ENCODE results near the gene SLC7A1. TPM values are rescaled to one million over a fixed set of nuclear protein-coding genes. Genes with fewer than 3 reads are reported as not detected.

SLC7A1 gene
- total RNA-seq, 1 donor from 2014 or later = 115 TPM

DNA sequence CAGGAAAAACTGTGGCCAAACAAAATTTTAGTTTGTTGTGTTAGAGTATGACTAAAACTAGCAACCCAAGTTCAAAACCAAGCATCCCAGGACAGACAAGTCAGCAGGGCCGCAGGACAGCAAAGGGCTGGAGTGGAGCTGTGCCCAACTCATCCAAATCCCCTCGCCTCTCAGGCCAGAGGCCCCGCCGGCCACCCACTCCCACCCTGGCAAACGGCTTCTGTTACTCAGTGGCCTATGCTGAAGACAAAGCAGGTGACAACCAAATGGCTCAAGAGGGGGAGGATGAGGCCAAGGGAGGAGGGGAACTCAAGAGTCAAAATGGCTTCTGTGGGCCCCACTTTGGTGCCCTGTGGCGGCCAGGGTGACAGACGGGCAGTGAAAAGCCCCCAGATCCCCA, 69.7 kb downstream of the SLC7A1 start:
- Histone ChIP-seq H3K27ac (ENCODE audit: low read depth, low read length) (no peak overlapping the region), H3K4me2 (ENCODE audit: low read length) (no peak overlapping the region), H2AFZ (ENCODE audit: low read depth, low read length) (no peak overlapping the region), H3K9me3 (ENCODE audit: insufficient read depth, low read depth, low read length) (no peaks in the 10 kb centered on the region), H4K20me1 (ENCODE audit: insufficient read depth, low read length) (peaks cover 6% of the 10 kb centered on the region), H3K27me3 (ENCODE audit: insufficient read depth, low read length) (no peaks in the 10 kb centered on the region), H3K9ac (ENCODE audit: low read length) (no peak overlapping the region), H3K4me1 (ENCODE audit: insufficient read depth, low read length) (peaks cover 32% of the 10 kb centered on the region), H3K4me3 (ENCODE audit: insufficient read depth, low read depth, low read length) (no peak overlapping the region), H3K36me3 (ENCODE audit: insufficient read depth, low read length) (peaks cover 41% of the 10 kb centered on the region), H3K79me2 (ENCODE audit: insufficient read depth, low read length) (peaks cover 42% of the 10 kb centered on the region)
- Mint-ChIP-seq H3K36me3 (ENCODE audit: low read depth, unreplicated experiment) (peaks cover 53% of the 10 kb centered on the region), H3K4me1 (ENCODE audit: low read depth, unreplicated experiment) (peaks cover 19% of the 10 kb centered on the region), H3K4me3 (ENCODE audit: unreplicated experiment) (no peak overlapping the region), H3K27ac (ENCODE audit: unreplicated experiment) (no peak overlapping the region), H3K9me3 (ENCODE audit: unreplicated experiment) (no peaks in the 10 kb centered on the region), H3K27me3 (ENCODE audit: low read depth, unreplicated experiment) (no peaks in the 10 kb centered on the region)
- FAIRE-seq = no peak
- TF ChIP-seq, protein P1, sequence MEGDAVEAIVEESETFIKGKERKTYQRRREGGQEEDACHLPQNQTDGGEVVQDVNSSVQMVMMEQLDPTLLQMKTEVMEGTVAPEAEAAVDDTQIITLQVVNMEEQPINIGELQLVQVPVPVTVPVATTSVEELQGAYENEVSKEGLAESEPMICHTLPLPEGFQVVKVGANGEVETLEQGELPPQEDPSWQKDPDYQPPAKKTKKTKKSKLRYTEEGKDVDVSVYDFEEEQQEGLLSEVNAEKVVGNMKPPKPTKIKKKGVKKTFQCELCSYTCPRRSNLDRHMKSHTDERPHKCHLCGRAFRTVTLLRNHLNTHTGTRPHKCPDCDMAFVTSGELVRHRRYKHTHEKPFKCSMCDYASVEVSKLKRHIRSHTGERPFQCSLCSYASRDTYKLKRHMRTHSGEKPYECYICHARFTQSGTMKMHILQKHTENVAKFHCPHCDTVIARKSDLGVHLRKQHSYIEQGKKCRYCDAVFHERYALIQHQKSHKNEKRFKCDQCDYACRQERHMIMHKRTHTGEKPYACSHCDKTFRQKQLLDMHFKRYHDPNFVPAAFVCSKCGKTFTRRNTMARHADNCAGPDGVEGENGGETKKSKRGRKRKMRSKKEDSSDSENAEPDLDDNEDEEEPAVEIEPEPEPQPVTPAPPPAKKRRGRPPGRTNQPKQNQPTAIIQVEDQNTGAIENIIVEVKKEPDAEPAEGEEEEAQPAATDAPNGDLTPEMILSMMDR (IDR thresholded peaks at IDR 0.05; ENCODE audit: insufficient read depth, low read depth, low read length) = no peak
- no peak for TF ChIP-seq EZH2 (IDR thresholded peaks at IDR 0.05; ENCODE audit: insufficient read depth, low read length)
- DNase-seq (ENCODE audit: low read depth) = no peak

GRCh38 chr13:29524641-29525040, 70.8 kb downstream of the SLC7A1 start:
- no peaks in the 10 kb centered on the region for H3K9me3 ChIP-seq (ENCODE audit: insufficient read depth, low read depth, low read length)
- Mint-ChIP-seq H3K27me3 (ENCODE audit: low read depth, unreplicated experiment) (no peaks in the 10 kb centered on the region), H3K9me3 (ENCODE audit: unreplicated experiment) (no peaks in the 10 kb centered on the region), H3K36me3 (ENCODE audit: low read depth, unreplicated experiment) (peaks cover 47% of the 10 kb centered on the region), H3K4me3 (ENCODE audit: unreplicated experiment) (no peak overlapping the region), H3K27ac (ENCODE audit: unreplicated experiment) (no peak overlapping the region), H3K4me1 (ENCODE audit: low read depth, unreplicated experiment) (peaks cover 19% of the 10 kb centered on the region)
- H3K36me3 ChIP-seq (ENCODE audit: insufficient read depth, low read length) = peaks cover 36% of the 10 kb centered on the region
- FAIRE-seq (no peak), DNase-seq (ENCODE audit: low read depth) (no peak)
- H3K4me3 ChIP-seq (ENCODE audit: insufficient read depth, low read depth, low read length) = no peak overlapping the region
- TF ChIP-seq, protein P1 (IDR thresholded peaks at IDR 0.05; ENCODE audit: insufficient read depth, low read depth, low read length) = no peak
- TF ChIP-seq EZH2 (IDR thresholded peaks at IDR 0.05; ENCODE audit: insufficient read depth, low read length) = no peak
- peaks cover 6% of the 10 kb centered on the region for H4K20me1 ChIP-seq (ENCODE audit: insufficient read depth, low read length)
- no peak overlapping the region for H3K4me2 ChIP-seq (ENCODE audit: low read length)
- H3K4me1 ChIP-seq (ENCODE audit: insufficient read depth, low read length) = peaks cover 40% of the 10 kb centered on the region
- H3K27ac ChIP-seq (ENCODE audit: low read depth, low read length) = peak overlapping the region; percentile 96
- peaks cover 50% of the 10 kb centered on the region for H3K79me2 ChIP-seq (ENCODE audit: insufficient read depth, low read length)
- H3K27me3 ChIP-seq (ENCODE audit: insufficient read depth, low read length) = no peaks in the 10 kb centered on the region
- H2AFZ ChIP-seq (ENCODE audit: low read depth, low read length) = no peak overlapping the region
- H3K9ac ChIP-seq (ENCODE audit: low read length) = no peak overlapping the region

- no peaks in the 10 kb centered on the region for H3K9me3 ChIP-seq (ENCODE audit: insufficient read depth, low read depth, low read length)
- Mint-ChIP-seq H3K27me3 (ENCODE audit: low read depth, unreplicated experiment) (no peaks in the 10 kb centered on the region), H3K36me3 (ENCODE audit: low read depth, unreplicated experiment) (peaks cover 44% of the 10 kb centered on the region), H3K4me1 (ENCODE audit: low read depth, unreplicated experiment) (peaks cover 19% of the 10 kb centered on the region), H3K4me3 (ENCODE audit: unreplicated experiment) (no peak overlapping the region), H3K27ac (ENCODE audit: unreplicated experiment) (peak overlapping the region; percentile 60), H3K9me3 (ENCODE audit: unreplicated experiment) (no peaks in the 10 kb centered on the region)
- no peak for DNase-seq (ENCODE audit: low read depth)
- H3K4me2 ChIP-seq (ENCODE audit: low read length) = no peak overlapping the region
- peaks cover 6% of the 10 kb centered on the region for H4K20me1 ChIP-seq (ENCODE audit: insufficient read depth, low read length)
- TF ChIP-seq, protein P1 (IDR thresholded peaks at IDR 0.05; ENCODE audit: insufficient read depth, low read depth, low read length) = no peak
- no peak overlapping the region for H3K4me3 ChIP-seq (ENCODE audit: insufficient read depth, low read depth, low read length)
- H3K9ac ChIP-seq (ENCODE audit: low read length) = no peak overlapping the region
- no peaks in the 10 kb centered on the region for H3K27me3 ChIP-seq (ENCODE audit: insufficient read depth, low read length)
- peak overlapping the region; percentile 96 for H3K27ac ChIP-seq (ENCODE audit: low read depth, low read length)
- H2AFZ ChIP-seq (ENCODE audit: low read depth, low read length) = no peak overlapping the region
- peaks cover 52% of the 10 kb centered on the region for H3K79me2 ChIP-seq (ENCODE audit: insufficient read depth, low read length)
- no peak for FAIRE-seq
- peaks cover 40% of the 10 kb centered on the region for H3K4me1 ChIP-seq (ENCODE audit: insufficient read depth, low read length)
- H3K36me3 ChIP-seq (ENCODE audit: insufficient read depth, low read length) = peaks cover 35% of the 10 kb centered on the region
Measured at GRCh38 chr13:29524176-29524575, 71.3 kb downstream of the SLC7A1 start.
